Urinary bladder (tissue), 4 donors: ENCODE data around the gene BIN1. TPM values are rescaled to one million over a fixed set of nuclear protein-coding genes. Genes with fewer than 3 reads are reported as not detected.
"Not testable (repeated sequence)": the region's sequence is repeated elsewhere in the genome, so short reads cannot be mapped to it uniquely, and the experiment has no call there.

Experiments
- DNase-seq: peaks from one replicate; pipeline ENCODE4 v3.0.0-alpha.2; 2015; ENCODE audit errors: extremely low spot score
- H3K27ac ChIP-seq: one replicate; pipeline ENCODE4 v1.5.1; 2013; ENCODE audit warnings: low read depth, mild to moderate bottlenecking, moderate library complexity
- H3K36me3 ChIP-seq: one replicate; pipeline ENCODE4 v1.6.1; 2013; ENCODE audit warnings: mild to moderate bottlenecking, moderate library complexity; ENCODE audit not compliant: insufficient read depth
- H3K4me1 ChIP-seq: one replicate; pipeline ENCODE4 v1.6.1; 2013; ENCODE audit warnings: mild to moderate bottlenecking, moderate library complexity; ENCODE audit not compliant: insufficient read depth
- H3K4me3 ChIP-seq: one replicate; pipeline ENCODE4 v1.5.1; 2013; ENCODE audit warnings: low read depth, low read length
- WGBS: extraction: QIAGEN DNeasy Blood & Tissue Kit; methylation state at CpG from one replicate; pipeline ENCODE4 v1.1.7; 2013; 5-methylcytosine and 5-hydroxymethylcytosine counted together
- polyA plus RNA-seq: library from polyadenylated mRNA; stranded (reverse); fragments of 200-250 nt; gene quantifications from one replicate; pipeline ENCODE4 v1.2.3, GENCODE V29; 2013
- total RNA-seq: library from RNA; depleted of rRNA; stranded (reverse); fragments of >200 nt; gene quantifications from one replicate; pipeline ENCODE4 v1.2.3, GENCODE V29; 2014
- donor health status: healthy with polysubstance abuse.
- donor health status: healthy.

BIN1 gene
- total and polyA plus RNA-seq, 2 donors, result 72.9 to 149 TPM

DNA sequence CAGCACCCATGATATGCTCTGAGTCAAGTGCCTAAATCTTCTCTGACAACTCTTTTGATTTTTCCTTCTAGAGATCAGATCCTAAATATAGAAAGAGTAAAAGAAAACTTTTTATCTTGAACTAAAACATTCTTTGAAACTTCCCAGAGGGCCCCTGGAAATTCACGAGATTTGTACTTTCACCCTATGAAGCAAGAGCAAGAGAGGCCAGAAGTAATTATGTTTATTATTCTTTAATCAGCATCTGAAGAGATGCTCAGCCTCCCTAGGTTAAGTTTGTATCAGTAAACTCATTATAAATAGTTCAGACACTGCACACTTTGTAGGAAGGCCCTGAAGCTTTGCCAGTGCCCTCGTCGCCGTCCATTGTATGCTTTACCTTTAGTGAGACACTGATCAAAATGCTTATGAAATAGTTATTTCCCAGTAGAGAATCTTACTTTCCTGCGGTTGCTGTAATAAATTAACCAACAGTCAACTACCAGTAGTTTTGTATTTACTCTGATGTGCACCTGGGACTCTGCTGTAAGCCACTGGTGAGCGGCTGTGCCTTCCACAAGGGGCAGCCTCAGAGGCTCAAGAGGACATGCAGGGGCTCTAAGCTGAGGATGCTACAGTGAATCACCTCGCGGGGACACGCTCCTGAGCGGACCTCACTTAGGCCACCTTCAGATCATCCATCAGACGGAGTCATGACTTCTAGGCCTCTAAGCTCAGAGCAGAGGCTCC, 71.9 kb downstream of the BIN1 start:
- 81% methylated on average over 11 of the region's 11 CpGs for WGBS
- no peak overlapping the region for H3K27ac ChIP-seq
- no peak for DNase-seq

DNA sequence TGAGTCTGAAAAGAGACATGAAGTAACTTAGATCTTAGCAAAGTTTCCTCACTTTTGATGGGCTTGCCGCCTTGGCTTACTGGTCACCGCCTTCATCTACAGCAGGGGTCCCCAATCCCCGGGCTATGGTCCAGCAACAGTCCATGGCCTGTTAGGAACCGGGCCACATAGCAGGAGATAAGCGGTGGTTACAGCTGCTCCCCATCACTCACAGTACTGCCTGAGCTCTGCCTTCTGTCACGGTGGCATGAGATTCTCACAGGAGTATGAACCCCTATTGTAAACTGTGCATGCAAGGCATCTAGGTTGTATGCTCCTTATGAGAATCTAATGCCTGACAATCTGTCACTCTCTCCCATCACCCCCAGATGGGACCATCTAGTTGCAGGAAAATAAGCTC, 72.9 kb downstream of the BIN1 start:
- no peak for DNase-seq
- no peak overlapping the region for H3K4me3 ChIP-seq
- no peak overlapping the region for H3K27ac ChIP-seq
- WGBS, result 51% methylated on average over 6 of the region's 6 CpGs
- H3K4me1 ChIP-seq, result no peaks in the 10 kb centered on the region
- H3K36me3 ChIP-seq, result no peaks in the 10 kb centered on the region

More for the DNA sequence above, 71.9 kb downstream of the BIN1 start:
- no peak overlapping the region for H3K4me3 ChIP-seq
- H3K36me3 ChIP-seq, result no peaks in the 10 kb centered on the region
- H3K4me1 ChIP-seq, result no peaks in the 10 kb centered on the region

GRCh38 chr2:127032621-127033020, 74.3 kb downstream of the BIN1 start:
- Histone ChIP-seq H3K27ac (no peak overlapping the region), H3K4me3 (no peak overlapping the region), H3K36me3 (no peaks in the 10 kb centered on the region), H3K4me1 (no peaks in the 10 kb centered on the region)
- DNase-seq, result no peak
- WGBS, result 76% methylated on average over 3 of the region's 3 CpGs

DNA sequence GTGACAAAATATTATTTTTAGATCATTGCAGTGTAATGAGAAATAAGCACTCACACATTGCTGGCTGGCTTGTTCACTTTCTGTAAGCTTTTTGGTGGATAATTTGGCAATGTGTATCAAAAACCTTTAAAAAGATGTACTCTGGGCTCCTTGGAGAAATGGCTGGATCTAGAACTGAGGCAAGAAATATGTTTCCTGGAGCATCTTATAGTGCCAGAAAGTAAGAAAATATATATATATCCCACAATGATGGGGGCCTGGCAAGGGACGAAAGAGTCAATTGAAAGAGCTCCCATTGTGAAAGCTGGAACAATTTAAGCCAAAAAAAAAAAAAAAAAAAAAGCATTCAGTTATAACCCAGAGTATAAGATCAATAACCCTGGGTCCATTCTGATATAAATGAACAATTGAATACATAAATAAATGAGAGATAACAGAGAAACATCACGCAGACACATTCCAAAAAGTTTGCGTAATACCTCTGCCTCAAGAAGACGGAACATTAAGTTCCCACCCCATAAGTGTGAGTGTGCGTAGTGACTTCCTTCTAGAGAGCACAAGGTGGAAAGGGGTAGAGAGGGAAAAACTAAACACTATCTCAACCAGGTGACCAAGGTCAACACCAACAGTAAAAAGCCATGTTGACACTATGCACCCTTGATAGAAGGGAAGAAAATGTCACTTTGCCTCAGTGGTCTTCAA, 77.5 kb downstream of the BIN1 start:
- H3K4me1 ChIP-seq, result no peaks in the 10 kb centered on the region
- no peak overlapping the region for H3K27ac ChIP-seq
- no peak for DNase-seq
- no peaks in the 10 kb centered on the region for H3K36me3 ChIP-seq
- H3K4me3 ChIP-seq, result no peak overlapping the region
- WGBS, result 82% methylated on average over 5 of the region's 5 CpGs

- H3K36me3 ChIP-seq, H3K27ac ChIP-seq, H3K4me3 ChIP-seq, DNase-seq, H3K4me1 ChIP-seq: not testable (repeated sequence)
- WGBS, result 58% methylated on average over 1 of the region's 1 CpG
Observed at GRCh38 chr2:127028745-127029144, 78.2 kb downstream of the BIN1 start.

- H3K4me3 ChIP-seq, result no peak overlapping the region
- no peaks in the 10 kb centered on the region for H3K4me1 ChIP-seq
- no peaks in the 10 kb centered on the region for H3K36me3 ChIP-seq
- DNase-seq, result no peak
- no peak overlapping the region for H3K27ac ChIP-seq
- WGBS, result 89% methylated on average over 2 of the region's 2 CpGs
Observed at GRCh38 chr2:127027715-127028114, 79.2 kb downstream of the BIN1 start.

- H3K4me1 ChIP-seq, result no peaks in the 10 kb centered on the region
- under 1% methylated on average over 39 of the region's 39 CpGs for WGBS
- peak overlapping the region; percentile 17 for H3K4me3 ChIP-seq
- H3K36me3 ChIP-seq, result no peaks in the 10 kb centered on the region
- H3K27ac ChIP-seq, result no peak overlapping the region
- DNase-seq, result peak; percentile 40
Observed at GRCh38 chr2:127025359-127026166, 81.4 kb downstream of the BIN1 start.

DNA sequence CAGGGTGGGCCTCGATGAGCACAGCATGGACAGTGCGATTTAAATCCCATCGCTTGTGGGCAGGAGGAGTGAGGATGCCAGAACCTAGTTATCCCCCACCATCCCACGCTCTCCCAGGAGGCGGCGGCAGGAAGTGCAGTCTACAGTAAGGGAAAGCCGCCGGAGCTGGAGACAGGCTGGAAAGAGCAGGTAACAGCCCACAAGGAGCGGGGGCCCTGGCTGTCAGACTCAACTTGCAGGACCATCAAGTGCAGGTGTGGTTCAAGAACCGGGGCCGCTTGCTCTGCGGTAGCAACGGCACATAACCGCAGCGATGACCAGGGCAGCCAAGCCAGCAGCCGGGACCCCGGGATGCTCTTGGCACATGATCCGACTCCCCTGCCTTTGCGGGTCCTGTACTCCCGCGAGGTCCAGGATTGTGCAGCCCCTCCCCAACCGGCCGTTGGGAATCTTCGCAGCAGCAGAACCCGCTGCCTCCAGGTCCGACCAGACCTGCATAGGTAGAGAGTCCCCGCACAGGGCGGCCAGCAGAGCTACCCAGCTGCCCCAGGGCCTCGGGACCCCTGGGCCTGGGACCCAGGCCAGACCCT, 82.1 kb downstream of the BIN1 start:
- Histone ChIP-seq H3K4me1 (no peaks in the 10 kb centered on the region), H3K36me3 (no peaks in the 10 kb centered on the region), H3K4me3 (peak overlapping the region; percentile 17), H3K27ac (no peak overlapping the region)
- 9% methylated on average over 29 of the region's 29 CpGs for WGBS
- DNase-seq, result peak; percentile 7

DNA sequence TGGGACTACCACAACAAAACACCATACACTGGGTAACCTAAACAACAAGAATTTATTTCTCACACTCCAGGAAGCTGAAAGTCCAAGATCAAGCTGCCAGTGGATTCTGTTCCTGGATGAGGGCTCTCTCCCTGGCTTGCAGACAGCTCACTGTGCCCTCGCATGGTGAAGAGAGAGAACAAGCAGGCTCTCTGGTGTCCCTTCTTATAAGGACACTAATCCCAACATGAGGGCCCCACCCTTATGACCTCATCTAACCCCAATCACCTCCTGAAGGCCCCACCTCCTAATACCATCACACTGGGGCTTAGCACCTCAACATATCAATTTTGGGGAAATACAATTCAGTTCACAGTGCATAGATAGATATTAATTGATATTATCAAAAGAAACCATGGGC, 83.5 kb downstream of the BIN1 start:
- Histone ChIP-seq H3K27ac (no peak overlapping the region), H3K4me3 (no peak overlapping the region), H3K36me3 (no peaks in the 10 kb centered on the region), H3K4me1 (no peaks in the 10 kb centered on the region)
- no peak for DNase-seq
- 98% methylated on average over 1 of the region's 1 CpG for WGBS

GRCh38 chr2:127022817-127023216, 84.1 kb downstream of the BIN1 start:
- Histone ChIP-seq H3K36me3 (no peaks in the 10 kb centered on the region), H3K4me3 (no peak overlapping the region), H3K27ac (no peak overlapping the region), H3K4me1 (no peaks in the 10 kb centered on the region)
- WGBS, result 92% methylated on average over 10 of the region's 10 CpGs
- DNase-seq, result no peak

DNA sequence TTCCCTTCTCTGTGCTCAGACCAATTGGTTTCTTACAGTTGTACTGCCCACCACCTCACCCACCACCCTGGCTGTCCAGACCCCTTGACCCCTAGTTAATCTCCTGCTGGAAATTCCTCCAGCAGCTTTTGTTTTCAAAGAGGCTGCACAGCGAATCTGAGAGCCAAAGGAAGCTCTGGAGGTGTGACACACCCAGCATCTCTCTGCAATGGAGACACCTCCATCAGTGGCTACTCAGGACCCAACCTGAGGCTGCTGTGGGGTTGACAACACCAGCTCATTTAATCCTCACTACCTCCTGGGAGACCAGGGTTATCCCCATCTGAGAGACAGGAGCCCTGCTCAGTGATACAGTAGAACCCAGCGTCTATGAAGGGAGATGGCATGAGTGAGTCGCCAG, 86.4 kb downstream of the BIN1 start:
- no peak for DNase-seq
- H3K4me1 ChIP-seq, result no peaks in the 10 kb centered on the region

DNA sequence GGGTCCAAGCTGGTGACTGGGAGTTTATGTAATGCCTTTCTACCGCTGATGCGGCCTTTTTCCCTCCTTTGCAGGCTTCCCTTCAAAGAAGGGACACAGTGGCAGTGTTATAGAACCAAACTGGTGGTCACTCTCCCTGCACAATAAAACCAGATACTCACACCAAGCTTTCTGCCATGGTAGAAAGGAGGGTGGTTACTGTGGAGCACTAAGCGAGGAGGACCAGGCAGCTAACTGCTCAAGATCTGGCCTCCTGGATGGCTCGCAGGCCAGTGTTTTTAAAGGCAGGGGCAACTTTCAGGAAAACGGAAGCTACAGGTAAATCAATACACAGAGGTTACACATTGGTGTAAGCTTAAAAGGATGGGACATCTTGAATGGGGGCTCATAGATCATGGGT, 89.4 kb downstream of the BIN1 start:
- 94% methylated on average over 5 of the region's 5 CpGs for WGBS

More for the DNA sequence above, 86.4 kb downstream of the BIN1 start:
- H3K4me3 ChIP-seq, result no peak overlapping the region
- no peaks in the 10 kb centered on the region for H3K36me3 ChIP-seq
- H3K27ac ChIP-seq, result no peak overlapping the region
- WGBS, result 70% methylated on average over 3 of the region's 3 CpGs

DNA sequence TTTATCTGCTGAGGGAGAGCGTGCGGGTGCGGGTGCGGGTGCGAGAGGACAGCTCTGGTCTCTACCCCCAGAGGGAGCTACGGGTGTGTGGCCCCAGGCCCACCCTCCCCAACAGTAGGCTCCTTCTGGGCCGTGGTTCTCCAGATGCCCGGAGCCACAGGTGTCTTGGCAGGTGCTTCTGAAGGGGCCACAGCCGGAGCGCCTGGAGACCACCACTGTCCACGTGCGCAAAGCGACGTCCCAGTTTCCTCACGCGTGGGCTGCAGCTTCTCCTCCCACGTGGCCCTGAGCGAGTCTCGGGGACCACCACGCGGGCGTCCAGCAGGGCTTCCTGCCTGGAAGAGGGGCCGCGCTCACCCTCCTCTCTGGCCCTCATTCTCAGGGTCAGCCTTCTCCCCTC, 90.6 kb downstream of the BIN1 start:
- no peak for DNase-seq
- 96% methylated on average over 24 of the region's 24 CpGs for WGBS
- H3K27ac ChIP-seq, result no peak overlapping the region

More for the DNA sequence above, 89.4 kb downstream of the BIN1 start:
- Histone ChIP-seq H3K36me3 (no peaks in the 10 kb centered on the region), H3K27ac (no peak overlapping the region), H3K4me3 (no peak overlapping the region), H3K4me1 (no peaks in the 10 kb centered on the region)
- DNase-seq, result no peak

More for the DNA sequence above, 90.6 kb downstream of the BIN1 start:
- H3K4me3 ChIP-seq, result no peak overlapping the region
- H3K36me3 ChIP-seq, result no peaks in the 10 kb centered on the region
- no peaks in the 10 kb centered on the region for H3K4me1 ChIP-seq
